Spinal cord (tissue), 10 donors: Measurements from ENCODE around the gene CDK9. TPM values are rescaled to one million over a fixed set of nuclear protein-coding genes. Genes with fewer than 3 reads are reported as not detected.

ENCODE experiments used
- DNase-seq, 6 donors: peaks; one replicate each; pipeline versions ENCODE4 v3.0.0 to v3.0.0-alpha.2; 2013 to 2015; ENCODE audit warnings: low spot score in 6 of 6, low read depth in 4 of 6
- H3K27ac ChIP-seq: one replicate; pipeline ENCODE4 v1.5.1; 2013; ENCODE audit warnings: low read depth, low read length, control low read depth
- H3K27me3 ChIP-seq: one replicate; pipeline ENCODE4 v1.6.1; 2013; ENCODE audit warnings: low read length; ENCODE audit not compliant: control insufficient read depth, insufficient read depth
- H3K36me3 ChIP-seq: one replicate; pipeline ENCODE4 v1.6.1; 2013; ENCODE audit warnings: low read length; ENCODE audit not compliant: control insufficient read depth, insufficient read depth
- H3K4me1 ChIP-seq: one replicate; pipeline ENCODE4 v1.6.1; 2013; ENCODE audit warnings: low read length; ENCODE audit not compliant: control insufficient read depth, insufficient read depth
- H3K4me3 ChIP-seq: one replicate; pipeline ENCODE4 v1.5.1; 2013; ENCODE audit warnings: low read depth, low read length, control low read depth
- H3K9me3 ChIP-seq: one replicate; pipeline ENCODE4 v1.6.1; 2013; ENCODE audit warnings: low read length; ENCODE audit not compliant: control insufficient read depth, insufficient read depth
- WGBS: methylation state at CpG from one replicate; pipeline ENCODE4 v1.1.5; 2013; ENCODE audit warnings: missing lambda C conversion rate; ENCODE audit not compliant: insufficient coverage; 5-methylcytosine and 5-hydroxymethylcytosine counted together
- polyA plus RNA-seq, 2 donors: library from polyadenylated mRNA; unstranded; fragments of 120-200 nt; gene quantifications; one replicate each; pipeline ENCODE4 v1.2.1, GENCODE V29; 2013; ENCODE audit not compliant: insufficient read length in 2 of 2
- total RNA-seq, 2 donors: library from RNA; depleted of rRNA in 1 of 2; stranded (reverse); fragments of 120-200 nt in 1 of 2; fragments of >200 nt in 1 of 2; gene quantifications; one replicate each; pipeline versions ENCODE4 v1.2.3 to v1.2.4, GENCODE V29; 2013 to 2014
- donor health status: healthy.

Gene CDK9
- total and polyA plus RNA-seq, 4 donors, result 39.8 to 148 (median 89.6) TPM

- peaks cover 79% of the 10 kb centered on the region for H3K36me3 ChIP-seq
- H3K4me3 ChIP-seq, result no peak overlapping the region
- H3K27ac ChIP-seq, result no peak overlapping the region
- H3K27me3 ChIP-seq, result no peaks in the 10 kb centered on the region
- WGBS, result 31% methylated on average over 37 of the region's 57 CpGs
- no peak for DNase-seq
- no peaks in the 10 kb centered on the region for H3K9me3 ChIP-seq
- peaks cover 14% of the 10 kb centered on the region for H3K4me1 ChIP-seq
These were observed 23.9 kb downstream of the CDK9 start for GRCh38 chr9:127809540-127810377.

- WGBS, result 97% methylated on average over 7 of the region's 10 CpGs
- Histone ChIP-seq H3K36me3 (peaks cover 87% of the 10 kb centered on the region), H3K27ac (no peak overlapping the region), H3K4me1 (peaks cover 20% of the 10 kb centered on the region), H3K9me3 (no peaks in the 10 kb centered on the region), H3K27me3 (no peaks in the 10 kb centered on the region), H3K4me3 (no peak overlapping the region)
- no peak for DNase-seq
These were observed 24.7 kb downstream of the CDK9 start for GRCh38 chr9:127810378-127811187.

- Histone ChIP-seq H3K27me3 (no peaks in the 10 kb centered on the region), H3K36me3 (peaks cover 89% of the 10 kb centered on the region)
- 86% methylated on average over 2 of the region's 6 CpGs for whole genome bisulfite sequencing
These were observed 26.2 kb downstream of the CDK9 start for GRCh38 chr9:127812011-127812410.

DNA sequence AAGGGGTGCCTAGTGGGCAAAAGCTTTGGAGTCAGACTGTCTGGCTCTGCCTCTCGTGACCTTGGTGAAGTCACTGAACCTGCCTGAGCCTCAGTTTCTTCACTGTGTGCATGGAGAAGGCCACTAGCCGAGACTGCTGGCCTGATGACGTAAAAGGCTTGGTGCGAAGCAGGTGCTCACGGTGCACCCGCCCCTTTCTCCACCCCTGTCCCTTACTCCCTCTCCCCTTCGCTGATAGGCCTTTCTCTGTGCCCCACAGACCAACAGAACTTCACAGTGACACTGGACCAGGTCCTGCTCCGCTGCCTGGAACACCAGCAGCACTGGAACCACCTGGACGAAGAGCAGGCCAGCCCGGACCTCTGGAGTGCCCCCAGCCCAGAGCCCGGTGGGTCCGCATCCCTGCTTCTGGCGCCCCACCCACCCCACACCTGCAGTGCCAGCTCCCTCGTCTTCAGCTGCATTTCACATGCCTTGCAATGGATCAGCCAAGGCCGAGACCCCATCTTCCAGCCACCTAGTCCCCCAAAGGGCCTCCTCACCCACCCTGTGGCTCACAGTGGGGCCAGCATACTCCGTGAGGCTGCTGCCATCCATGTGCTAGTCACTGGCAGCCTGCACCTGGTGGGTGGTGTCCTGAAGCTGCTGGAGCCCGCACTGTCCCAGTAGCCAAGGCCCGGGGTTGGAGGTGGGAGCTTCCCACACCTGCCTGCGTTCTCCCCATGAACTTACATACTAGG is 27.3 kb downstream of the CDK9 start:
- H3K36me3 ChIP-seq, result peaks cover 86% of the 10 kb centered on the region
- 93% methylated on average over 19 of the region's 19 CpGs for WGBS
- DNase-seq, result no peak
- no peak overlapping the region for H3K4me3 ChIP-seq
- H3K4me1 ChIP-seq, result peaks cover 28% of the 10 kb centered on the region
- no peaks in the 10 kb centered on the region for H3K9me3 ChIP-seq
- no peak overlapping the region for H3K27ac ChIP-seq
- no peaks in the 10 kb centered on the region for H3K27me3 ChIP-seq

More at GRCh38 chr9:127812011-127812410, 26.2 kb downstream of the CDK9 start:
- H3K4me1 ChIP-seq, result peaks cover 20% of the 10 kb centered on the region
- no peak for DNase-seq
- no peak overlapping the region for H3K27ac ChIP-seq
- H3K9me3 ChIP-seq, result no peaks in the 10 kb centered on the region
- no peak overlapping the region for H3K4me3 ChIP-seq

DNA sequence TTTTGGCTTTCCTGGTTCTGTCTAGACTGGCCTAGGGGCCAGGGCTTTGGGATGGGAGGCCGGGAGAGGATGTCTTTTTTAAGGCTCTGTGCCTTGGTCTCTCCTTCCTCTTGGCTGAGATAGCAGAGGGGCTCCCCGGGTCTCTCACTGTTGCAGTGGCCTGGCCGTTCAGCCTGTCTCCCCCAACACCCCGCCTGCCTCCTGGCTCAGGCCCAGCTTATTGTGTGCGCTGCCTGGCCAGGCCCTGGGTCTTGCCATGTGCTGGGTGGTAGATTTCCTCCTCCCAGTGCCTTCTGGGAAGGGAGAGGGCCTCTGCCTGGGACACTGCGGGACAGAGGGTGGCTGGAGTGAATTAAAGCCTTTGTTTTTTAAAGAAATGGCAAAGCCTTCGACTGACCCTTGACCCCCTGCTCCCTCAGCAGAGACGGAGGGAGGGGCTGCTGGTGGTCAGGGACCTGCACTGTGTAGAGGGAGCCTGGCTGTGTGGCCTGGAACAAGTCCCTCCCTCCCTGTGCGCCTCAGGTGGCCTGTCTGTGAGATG is 27.9 kb downstream of the CDK9 start:
- H3K36me3 ChIP-seq, result peaks cover 86% of the 10 kb centered on the region
- 74% methylated on average over 6 of the region's 9 CpGs for WGBS

DNA sequence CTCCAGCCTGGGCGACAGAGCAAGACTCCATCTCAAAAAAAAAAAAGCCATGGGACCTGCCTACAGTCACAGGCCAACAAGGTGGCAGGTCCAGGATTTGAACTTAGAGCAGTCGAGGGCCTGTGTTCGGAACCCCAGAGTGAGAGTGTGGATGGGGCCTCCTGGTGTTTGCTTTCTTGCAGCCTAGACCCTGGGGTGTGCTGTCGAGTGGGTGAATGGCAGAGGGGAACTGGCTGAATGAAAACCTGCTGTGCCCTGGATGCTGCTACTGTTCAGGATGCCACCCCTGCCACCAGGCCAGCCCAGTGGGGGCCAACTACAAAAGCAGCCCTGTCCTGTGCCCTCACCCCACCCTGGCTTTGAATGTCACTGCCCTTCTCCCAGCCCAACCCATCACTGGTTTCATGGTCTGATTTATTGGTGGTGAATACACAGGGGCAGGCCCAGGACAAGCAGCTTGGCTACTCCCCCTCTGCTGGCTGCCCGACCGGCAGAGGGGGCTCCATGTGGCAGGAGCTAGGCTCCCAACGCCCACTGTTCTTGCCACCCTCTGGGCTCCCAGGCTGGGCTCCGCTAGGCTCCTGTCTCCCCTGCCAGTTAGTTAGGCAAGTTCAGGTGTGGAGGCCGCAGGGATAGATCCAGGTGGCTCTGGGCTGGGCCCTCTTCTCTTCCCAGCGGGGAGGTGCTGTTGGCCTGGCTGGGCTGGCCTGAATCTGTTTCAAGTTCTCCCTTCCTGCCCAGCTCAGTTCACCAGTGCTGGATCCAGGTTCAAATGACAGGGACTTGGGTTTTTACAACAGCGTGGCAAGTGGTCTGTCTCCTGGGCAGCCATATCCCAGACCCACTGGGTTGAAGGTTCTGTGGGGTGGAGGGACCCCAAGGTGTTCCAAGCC is 29.0 kb downstream of the CDK9 start:
- H3K27ac ChIP-seq, result no peak overlapping the region
- no peak overlapping the region for H3K4me3 ChIP-seq
- no peaks in the 10 kb centered on the region for H3K9me3 ChIP-seq
- no peak for DNase-seq
- no peaks in the 10 kb centered on the region for H3K27me3 ChIP-seq
- peaks cover 81% of the 10 kb centered on the region for H3K36me3 ChIP-seq
- WGBS, result 84% methylated on average over 11 of the region's 11 CpGs
- H3K4me1 ChIP-seq, result peaks cover 24% of the 10 kb centered on the region

More for the DNA sequence above, 27.9 kb downstream of the CDK9 start:
- Histone ChIP-seq H3K4me1 (peaks cover 30% of the 10 kb centered on the region), H3K27ac (peak overlapping the region; percentile 52), H3K27me3 (no peaks in the 10 kb centered on the region), H3K9me3 (no peaks in the 10 kb centered on the region), H3K4me3 (no peak overlapping the region)
- DNase-seq, result no peak

DNA sequence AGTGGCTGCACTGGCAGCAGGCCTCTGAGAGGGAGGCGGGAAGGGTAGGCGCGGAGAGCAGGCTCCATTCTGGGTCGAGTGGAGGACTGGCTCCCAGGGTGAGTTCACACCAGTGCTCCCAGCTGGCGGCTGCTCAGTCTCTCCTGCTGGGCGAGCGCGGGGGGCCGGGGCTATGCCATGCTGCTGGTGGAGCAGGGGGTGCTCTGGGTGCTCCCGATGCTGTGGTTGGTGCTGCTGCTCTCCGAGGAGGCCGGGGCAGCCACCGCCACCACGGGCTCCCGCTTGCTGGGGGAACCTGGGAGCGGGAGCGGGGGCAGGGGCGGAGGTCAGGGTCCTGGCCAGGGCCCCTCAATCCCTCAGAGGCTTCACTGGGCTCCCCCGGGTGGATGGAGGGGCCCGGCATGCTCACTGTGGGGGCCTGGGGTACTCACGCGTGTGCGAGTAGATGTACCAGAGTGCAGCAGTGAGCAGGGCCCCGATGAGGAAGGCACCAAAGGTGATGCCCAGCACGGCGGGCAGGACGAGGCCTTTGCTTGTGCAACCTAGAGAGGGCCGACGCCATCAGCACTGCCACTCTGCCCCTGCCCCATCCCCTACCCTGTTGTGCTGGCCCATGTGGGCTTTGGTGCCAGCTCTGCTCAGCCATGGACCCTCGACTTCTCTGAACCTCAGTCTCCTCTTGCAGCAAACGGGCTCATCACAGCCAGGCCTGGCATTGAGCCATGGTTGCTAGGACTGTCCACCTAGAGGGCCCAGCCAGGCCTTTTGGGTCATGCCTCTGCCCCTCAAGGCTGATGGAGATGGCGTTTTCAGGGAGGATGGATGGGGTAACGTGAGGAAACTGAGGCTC is 29.9 kb downstream of the CDK9 start:
- DNase-seq, result no peak
- whole genome bisulfite sequencing, result 91% methylated on average over 33 of the region's 33 CpGs
- no peak overlapping the region for H3K27ac ChIP-seq
- H3K4me1 ChIP-seq, result peaks cover 24% of the 10 kb centered on the region
- H3K9me3 ChIP-seq, result no peaks in the 10 kb centered on the region
- no peak overlapping the region for H3K4me3 ChIP-seq
- H3K36me3 ChIP-seq, result peaks cover 73% of the 10 kb centered on the region
- no peaks in the 10 kb centered on the region for H3K27me3 ChIP-seq

- Histone ChIP-seq H3K27me3 (no peaks in the 10 kb centered on the region), H3K27ac (no peak overlapping the region), H3K9me3 (no peaks in the 10 kb centered on the region), H3K4me3 (no peak overlapping the region), H3K36me3 (peaks cover 70% of the 10 kb centered on the region), H3K4me1 (peaks cover 24% of the 10 kb centered on the region)
- WGBS, result 80% methylated on average over 1 of the region's 3 CpGs
- no peak for DNase-seq
These were observed 30.5 kb downstream of the CDK9 start for GRCh38 chr9:127816362-127816725.
